Epithelial cell of esophagus (primary cell): Measurements from ENCODE around the gene VTCN1.
A peak's percentile ranks its signal among the peaks of the same experiment; 100 is the strongest.

Experiments used
- DNase-seq: peaks from one replicate; pipeline ENCODE4 v3.0.0; 2010; ENCODE audit warnings: low read depth
- H3K4me3 ChIP-seq: 2 replicates; pipeline ENCODE4 v1.5.1; 2011; ENCODE audit warnings: mild to moderate bottlenecking, low read length, control low read depth
- TF ChIP-seq, protein P1 (sequence below): IDR thresholded peaks from 2 replicates; pipeline ENCODE4 v1.5.1; 2011; ENCODE audit warnings: low read depth, mild to moderate bottlenecking, low read length, control low read depth, inconsistent platforms; ENCODE audit not compliant: insufficient read depth; ENCODE audit errors: missing control alignments

VTCN1 gene

DNA sequence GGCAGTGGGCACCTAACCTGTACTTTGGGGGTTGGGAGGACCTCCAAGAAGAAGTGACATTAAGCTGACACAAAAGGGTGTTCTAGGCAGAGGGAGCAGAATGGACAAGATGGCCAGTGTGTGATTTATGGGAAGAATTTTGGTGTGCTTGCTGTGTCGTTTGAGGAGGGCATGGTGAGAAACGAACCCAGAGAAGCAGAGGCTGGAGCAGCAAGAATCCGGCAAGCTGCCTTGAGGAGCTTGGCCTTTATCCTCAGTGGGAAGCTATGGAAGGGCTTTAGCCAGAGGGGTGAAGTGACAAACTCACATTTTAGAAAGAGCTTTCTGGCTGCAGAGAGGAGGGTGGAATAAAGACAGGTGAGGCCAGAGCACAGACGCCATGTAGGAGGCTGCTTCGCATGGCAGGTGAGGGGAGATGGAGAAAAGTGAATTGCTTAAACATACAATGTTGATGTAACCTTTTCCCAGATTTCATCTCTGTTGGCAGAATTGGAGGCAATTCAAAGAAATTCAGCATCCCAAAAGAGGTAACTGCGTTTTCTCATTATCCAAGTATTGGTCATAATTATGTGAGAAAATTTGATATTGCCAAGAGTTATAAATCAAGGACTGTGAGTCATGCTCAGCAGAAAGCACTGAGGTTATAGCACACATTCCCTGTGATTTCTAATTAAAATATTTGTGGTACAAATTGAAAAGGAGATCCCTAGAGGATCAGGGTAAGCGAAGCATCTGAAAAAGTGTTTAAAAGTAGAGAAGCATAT, 115.7 kb downstream of the VTCN1 start:
- no peak for DNase-seq
- no peak overlapping the region for H3K4me3 ChIP-seq
- TF ChIP-seq, protein P1, sequence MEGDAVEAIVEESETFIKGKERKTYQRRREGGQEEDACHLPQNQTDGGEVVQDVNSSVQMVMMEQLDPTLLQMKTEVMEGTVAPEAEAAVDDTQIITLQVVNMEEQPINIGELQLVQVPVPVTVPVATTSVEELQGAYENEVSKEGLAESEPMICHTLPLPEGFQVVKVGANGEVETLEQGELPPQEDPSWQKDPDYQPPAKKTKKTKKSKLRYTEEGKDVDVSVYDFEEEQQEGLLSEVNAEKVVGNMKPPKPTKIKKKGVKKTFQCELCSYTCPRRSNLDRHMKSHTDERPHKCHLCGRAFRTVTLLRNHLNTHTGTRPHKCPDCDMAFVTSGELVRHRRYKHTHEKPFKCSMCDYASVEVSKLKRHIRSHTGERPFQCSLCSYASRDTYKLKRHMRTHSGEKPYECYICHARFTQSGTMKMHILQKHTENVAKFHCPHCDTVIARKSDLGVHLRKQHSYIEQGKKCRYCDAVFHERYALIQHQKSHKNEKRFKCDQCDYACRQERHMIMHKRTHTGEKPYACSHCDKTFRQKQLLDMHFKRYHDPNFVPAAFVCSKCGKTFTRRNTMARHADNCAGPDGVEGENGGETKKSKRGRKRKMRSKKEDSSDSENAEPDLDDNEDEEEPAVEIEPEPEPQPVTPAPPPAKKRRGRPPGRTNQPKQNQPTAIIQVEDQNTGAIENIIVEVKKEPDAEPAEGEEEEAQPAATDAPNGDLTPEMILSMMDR, result no peak

DNA sequence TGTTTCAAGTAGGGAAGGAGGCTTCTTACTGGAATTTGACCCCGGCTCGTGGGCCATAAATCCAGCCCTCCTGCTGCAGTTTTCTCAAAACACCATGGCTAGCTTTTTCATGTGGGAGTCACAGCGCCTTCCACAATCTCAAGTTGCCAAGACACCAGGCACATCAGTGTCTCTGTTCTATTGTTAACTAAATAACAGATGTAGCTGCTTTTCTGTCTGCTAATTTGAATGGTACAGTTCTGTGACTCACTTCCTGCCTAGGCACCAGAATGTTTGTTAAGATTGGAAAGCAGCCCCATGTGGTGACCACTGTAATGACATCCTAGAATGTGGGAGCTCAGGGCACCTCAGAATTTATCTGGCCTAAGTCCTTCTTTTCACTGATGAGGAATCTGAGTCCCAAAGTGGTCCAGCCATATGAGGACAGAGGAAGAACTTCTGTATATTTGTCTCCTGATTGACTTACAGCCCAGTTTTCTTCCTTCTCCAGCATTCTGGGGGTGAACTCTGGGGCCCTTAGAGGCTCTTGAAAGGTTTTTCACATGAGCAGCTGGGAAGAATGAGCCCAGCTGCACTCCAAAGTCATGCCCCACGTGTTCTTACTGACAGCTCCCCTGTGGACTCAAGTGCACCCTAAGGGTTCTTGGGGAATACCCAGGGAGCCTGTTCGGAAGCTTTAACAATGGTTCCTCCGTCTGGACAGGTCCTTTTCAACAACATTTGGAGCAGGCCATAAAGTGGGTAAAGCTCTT, 116.7 kb downstream of the VTCN1 start:
- H3K4me3 ChIP-seq, result no peak overlapping the region
- TF ChIP-seq, protein P1, result peak; percentile 59
- DNase-seq, result peak; percentile 82
